ENCODE data around the gene ELOVL7.

Gene ELOVL7

GRCh38 chr5:60843936-60844905 is at the start of gene ELOVL7:
Gene ELOVL7, minus strand, starts transcription at chr5:60844269. Its CDS starts 56,872 bp downstream, at chr5:60787397.
- H3K4me3 ChIP-seq (replicated peaks in 1 of 2; ENCODE audit: low read depth in 2 of 2, low read length in 2 of 2): peak within 1 kb of the TSS; percentile 54
- no peak for TF ChIP-seq CTCF (IDR thresholded peaks at IDR 0.05; ENCODE audit: low read depth, low read length)
- peak; percentile 35 to 45 for DNase-seq (ENCODE audit: low read depth in 2 of 2)

GRCh38 chr5:60893521-60893920 is 49.5 kb upstream of the ELOVL7 start:
- no peak for DNase-seq (ENCODE audit: low read depth in 2 of 2)
- no peak for TF ChIP-seq CTCF (IDR thresholded peaks at IDR 0.05; ENCODE audit: low read depth, low read length)
- no peak overlapping the region for H3K4me3 ChIP-seq (replicated peaks in 1 of 2; ENCODE audit: low read depth in 2 of 2, low read length in 2 of 2)

DNA sequence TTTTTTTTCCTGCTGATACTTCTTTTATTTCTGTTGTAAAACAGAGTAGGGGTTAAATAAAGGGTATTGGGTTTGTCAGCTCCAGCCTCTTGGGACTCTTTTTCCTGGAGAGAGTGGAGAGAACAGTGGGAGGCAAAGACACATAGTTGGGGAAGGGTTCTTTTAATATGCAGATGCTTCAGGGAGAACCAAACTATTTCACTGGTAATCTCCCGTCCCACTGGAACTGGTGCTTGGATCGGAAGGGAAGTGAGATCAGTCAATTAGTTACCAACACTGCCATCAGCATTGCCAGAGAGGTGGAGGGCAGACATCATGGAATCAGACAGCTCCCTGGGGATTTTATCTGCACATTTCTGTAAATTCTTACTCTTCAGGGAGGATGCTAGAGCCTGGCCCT is 47.6 kb upstream of the ELOVL7 start:
- no peak for DNase-seq (ENCODE audit: low read depth in 2 of 2)
- TF ChIP-seq CTCF (IDR thresholded peaks at IDR 0.05; ENCODE audit: low read depth, low read length): no peak
- H3K4me3 ChIP-seq (replicated peaks in 1 of 2; ENCODE audit: low read depth in 2 of 2, low read length in 2 of 2): no peak overlapping the region

DNA sequence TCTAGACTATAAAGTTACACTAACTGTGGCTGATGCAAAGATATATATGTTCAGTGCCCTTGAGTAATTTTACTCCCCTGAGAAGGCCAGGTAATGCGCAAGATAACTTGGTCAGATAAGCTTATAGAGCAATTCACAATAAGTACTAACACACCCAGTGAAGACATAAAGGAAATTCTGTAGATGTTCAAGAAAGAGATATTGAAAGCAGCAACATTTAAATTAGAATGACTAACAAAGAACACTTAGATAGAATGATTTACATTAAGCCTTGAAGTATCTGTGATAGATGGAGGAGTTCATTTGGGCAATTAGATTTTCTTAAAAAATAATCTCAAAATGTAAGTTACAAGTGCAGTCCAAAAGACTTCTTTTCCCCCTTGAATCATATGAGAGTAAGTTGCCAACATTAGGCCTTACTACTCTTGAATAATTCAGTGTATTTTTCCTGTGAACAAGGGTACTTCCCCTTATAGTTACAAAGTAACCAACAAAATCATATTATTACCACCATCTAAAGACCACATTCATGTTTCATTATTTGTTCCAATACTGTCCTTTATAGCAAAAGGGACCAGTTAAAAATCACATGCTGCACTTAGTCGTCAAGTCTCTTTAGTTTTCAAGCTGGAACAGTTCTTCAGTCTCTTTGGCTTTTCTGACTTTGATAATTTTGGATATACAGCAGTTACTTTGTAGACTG is 44.4 kb upstream of the ELOVL7 start:
- DNase-seq (ENCODE audit: low read depth in 2 of 2): no peak
- no peak overlapping the region for H3K4me3 ChIP-seq (replicated peaks in 1 of 2; ENCODE audit: low read depth in 2 of 2, low read length in 2 of 2)
- no peak for TF ChIP-seq CTCF (IDR thresholded peaks at IDR 0.05; ENCODE audit: low read depth, low read length)

GRCh38 chr5:60887746-60888145 is 43.7 kb upstream of the ELOVL7 start:
- H3K4me3 ChIP-seq (replicated peaks in 1 of 2; ENCODE audit: low read depth in 2 of 2, low read length in 2 of 2): no peak overlapping the region
- DNase-seq (ENCODE audit: low read depth in 2 of 2): no peak
- TF ChIP-seq CTCF (IDR thresholded peaks at IDR 0.05; ENCODE audit: low read depth, low read length): no peak

DNA sequence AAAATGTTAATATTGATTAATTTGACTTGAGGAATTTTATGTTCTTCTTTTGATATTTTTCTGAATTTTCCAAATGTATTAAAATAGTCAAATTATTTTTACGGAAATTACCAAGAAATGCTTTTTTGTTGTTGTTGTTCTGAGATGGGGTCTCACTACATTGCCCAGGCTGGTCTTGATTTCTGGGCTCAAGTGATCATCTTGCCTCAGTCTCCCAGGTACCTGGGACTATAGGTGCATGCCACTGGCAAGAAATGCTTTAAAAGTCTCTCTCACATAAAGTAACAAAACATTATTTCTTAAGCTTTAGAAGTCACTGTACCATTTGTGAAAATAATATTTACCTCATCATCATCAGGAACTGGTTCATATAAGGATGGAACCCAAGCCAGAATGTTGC is 43.0 kb upstream of the ELOVL7 start:
- TF ChIP-seq CTCF (IDR thresholded peaks at IDR 0.05; ENCODE audit: low read depth, low read length): no peak
- no peak overlapping the region for H3K4me3 ChIP-seq (replicated peaks in 1 of 2; ENCODE audit: low read depth in 2 of 2, low read length in 2 of 2)
- DNase-seq (ENCODE audit: low read depth in 2 of 2): no peak
